ENCODE results near the gene IFIT1B.
"Not testable (repeated sequence)": the region's sequence is repeated elsewhere in the genome, so short reads cannot be mapped to it uniquely, and the experiment has no call there.

The IFIT1B gene

DNA sequence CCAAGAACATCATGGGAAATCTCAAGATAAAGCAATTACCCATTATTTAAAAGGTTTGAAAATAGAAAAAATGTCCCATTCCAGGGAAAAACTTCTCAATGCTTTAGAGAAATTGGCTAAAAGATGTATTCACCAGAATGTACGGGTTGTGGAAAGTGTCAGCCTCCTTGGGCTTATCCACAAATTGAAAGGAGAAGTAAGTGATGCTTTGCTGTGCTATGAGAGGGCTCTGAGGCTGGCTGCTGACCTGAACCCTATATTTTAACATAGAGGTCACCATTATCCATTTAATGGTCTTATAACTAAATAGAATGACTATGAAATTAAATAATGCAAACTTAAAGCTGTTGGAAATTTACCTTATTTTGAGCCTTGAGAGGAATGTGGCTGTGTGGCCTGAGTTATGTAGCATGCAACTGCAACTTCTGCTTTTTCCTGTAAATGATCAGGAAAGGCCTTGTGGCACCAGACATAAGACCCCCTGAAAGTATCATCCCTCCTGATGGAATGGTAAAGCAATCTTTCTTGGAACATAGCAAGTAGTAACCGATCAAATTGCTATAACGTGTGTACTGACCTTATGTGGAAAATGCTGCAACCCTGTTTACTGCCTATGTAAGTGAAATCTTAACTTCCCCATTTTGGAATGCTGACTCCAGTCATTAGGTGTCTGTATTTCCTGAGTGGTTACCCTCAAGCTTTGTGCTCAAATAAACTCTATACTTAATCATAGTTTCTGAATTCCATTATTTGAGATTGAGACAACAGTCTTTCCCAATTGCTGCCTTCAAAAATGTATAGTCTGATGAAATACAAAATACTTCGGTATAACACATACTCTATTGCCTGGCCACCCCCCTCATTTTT lies 6.9 kb downstream of the IFIT1B start:
- DNase-seq (ENCODE audit: low spot score) = no peak

DNA sequence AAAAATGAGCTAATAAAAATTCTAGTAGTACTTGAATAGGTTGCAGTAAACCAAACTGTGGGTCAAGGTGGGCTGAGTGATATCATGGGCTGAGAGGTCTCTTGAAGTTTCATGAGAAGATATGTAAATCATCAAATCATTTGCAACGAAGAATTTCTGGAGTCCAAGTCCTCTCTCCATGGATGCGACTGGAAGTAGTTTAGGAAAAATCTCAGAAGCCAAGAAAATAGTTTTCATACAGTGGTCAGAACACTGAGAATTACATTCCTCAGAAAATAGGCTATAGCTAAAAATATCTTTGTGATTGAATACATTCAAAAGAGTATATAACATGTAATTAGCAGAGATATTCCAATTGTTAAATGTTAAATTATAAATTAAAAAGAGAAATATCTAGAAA lies 10.9 kb downstream of the IFIT1B start:
- no peak for DNase-seq (ENCODE audit: low spot score)

DNA sequence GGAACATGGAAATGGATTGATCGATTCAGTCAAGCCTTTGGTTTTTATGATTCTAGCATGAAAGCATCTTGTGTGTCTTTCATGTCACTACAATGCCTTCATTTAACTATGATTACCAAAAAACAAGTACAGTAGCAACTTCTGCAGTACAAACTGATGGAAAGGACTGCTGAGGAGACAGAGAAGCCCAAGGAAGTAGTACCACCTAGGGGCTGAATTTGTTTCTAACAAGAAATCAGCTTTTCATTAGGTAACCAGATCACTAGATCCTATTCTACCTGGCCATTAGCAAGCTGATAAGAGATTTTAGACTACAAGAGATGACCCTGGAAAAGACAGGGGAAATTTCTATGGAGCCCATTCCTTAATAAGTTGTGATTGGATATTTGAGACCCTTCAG lies 11.4 kb downstream of the IFIT1B start:
- DNase-seq (ENCODE audit: low spot score) = peak; percentile 35

DNA sequence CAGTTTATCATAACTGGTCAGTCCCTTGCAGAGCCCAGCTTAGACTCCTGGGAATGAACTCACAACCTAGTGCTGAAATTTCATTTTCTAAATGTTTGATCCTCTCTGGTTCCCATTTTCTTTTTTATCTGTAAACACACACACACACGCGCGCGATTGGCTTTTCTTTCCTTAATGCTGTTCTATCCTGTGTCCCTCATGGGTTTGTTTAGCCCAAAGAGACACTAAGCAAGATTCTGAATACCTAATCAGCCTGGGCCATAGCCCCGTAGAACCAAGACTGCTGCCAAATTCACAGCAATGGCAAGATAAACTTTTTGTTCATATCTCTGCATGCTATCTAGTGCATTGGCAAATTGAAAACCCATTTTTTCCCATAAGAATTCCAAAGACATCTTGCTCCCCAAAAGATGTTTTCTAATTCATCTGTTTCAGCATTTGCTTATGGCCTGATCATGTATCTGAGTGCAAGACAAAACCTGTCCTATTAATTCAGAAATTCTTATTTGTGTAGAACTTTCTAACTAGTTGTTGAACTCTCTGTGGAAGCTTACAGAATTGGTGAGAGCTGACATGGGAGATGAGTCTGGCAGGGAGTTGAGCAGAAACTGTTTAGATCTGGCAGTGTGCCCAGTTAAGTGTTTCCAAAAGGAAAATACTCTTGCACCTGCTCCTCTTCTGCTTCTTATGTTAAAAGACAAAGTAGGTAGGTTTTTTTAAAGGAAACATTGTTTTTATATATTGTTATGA lies 12.8 kb downstream of the IFIT1B start:
- no peak for DNase-seq (ENCODE audit: low spot score)

DNA sequence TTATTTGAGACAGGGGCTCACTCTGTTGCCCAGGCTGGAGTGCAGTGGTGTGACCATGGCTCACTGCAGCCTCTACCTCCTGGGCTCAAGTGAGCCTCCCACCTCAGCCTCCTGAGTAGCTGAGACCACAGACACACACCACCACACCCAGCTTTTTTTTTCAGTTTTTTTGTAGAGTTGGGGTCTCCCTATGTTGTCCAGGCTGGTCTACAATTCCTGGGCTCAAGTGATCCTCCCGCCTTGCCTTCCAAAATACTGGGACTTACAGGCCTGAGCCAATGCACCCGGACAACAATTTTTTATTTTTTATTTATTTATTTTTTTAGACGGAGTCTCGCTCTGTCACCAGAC lies 13.3 kb downstream of the IFIT1B start:
- DNase-seq (ENCODE audit: low spot score) = not testable (repeated sequence)

DNA sequence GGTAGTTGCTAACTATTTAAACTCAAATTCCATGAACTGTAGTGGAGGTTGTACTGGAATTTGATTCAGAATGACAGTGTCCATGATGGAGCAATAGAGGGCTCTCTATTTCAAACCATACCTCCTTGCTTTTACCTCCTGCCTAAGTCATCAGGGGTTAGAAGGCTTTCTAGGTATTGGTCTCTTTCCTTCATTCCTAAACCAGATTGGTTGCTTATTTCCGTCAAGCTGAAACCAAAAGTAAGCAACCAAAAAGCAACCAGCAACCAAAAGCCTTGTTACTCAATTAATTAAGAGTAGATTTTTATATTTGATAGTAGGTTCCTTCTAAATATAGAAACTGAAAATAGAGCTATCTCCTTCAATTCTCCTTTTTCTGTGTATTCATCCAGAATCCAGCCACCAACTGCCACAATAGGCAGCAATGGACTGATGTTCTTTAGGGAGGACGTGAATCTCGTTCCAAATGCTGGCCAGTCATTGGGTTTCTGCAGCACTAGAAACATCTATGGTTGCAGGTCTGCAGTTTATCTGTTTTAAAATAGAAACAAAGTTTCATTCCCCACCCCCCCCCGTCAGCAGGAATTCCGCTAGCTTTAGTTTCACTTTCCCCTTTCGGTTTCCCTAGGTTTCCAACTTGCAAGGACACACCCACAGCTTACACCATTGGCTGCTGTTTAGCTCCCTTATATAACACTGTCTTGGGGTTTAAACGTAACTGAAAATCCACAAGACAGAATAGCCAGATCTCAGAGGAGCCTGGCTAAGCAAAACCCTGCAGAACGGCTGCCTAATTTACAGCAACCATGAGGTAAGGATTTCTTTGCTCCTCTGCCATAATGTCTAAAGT lies 14.3 kb downstream of the IFIT1B start, which contains the start of gene IFIT1:
Gene IFIT1 (plus strand): TSS at position 717 of the 850 bp plus-strand sequence. CDS start 90 bp downstream, at position 807.
- peak; percentile 77 for DNase-seq (ENCODE audit: low spot score)

DNA sequence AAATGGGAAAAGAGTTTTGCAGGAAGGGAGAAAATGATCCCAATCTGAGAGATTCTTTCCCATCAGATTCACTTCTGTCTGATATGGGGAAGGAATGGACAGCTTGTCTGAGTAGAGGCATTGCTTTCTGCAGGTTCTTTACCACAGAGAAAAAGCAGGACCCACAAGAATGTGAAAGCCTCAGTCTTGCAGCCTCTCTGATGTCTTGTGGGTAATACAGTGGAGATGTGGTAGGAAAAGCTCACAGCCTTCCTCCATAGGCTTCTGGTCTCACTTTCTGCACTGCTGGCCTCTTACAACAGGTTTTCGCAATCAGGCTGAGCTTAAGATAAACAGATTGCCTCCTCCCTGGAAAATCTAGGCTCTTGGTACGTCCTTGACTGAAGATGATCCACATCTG lies 15.1 kb downstream of the IFIT1B start:
- DNase-seq (ENCODE audit: low spot score) = no peak

DNA sequence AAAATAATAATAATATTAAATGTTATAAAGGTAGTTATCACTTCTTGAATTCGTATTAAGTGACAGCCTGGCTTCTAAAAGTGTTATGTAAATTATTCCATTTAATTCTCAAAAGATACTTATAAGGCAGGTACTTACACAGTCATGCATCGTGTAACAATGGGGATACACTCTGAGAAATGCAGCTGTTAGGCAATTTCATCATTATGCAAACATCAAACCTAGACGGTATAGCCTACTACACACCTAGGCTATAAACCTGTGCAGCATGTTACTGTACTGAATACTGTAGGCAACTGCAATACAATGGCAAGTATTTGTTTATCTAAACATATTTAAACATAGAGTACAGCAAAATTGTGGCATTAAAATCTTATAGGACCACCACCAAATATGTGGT lies 16.0 kb downstream of the IFIT1B start:
- no peak for DNase-seq (ENCODE audit: low spot score)

DNA sequence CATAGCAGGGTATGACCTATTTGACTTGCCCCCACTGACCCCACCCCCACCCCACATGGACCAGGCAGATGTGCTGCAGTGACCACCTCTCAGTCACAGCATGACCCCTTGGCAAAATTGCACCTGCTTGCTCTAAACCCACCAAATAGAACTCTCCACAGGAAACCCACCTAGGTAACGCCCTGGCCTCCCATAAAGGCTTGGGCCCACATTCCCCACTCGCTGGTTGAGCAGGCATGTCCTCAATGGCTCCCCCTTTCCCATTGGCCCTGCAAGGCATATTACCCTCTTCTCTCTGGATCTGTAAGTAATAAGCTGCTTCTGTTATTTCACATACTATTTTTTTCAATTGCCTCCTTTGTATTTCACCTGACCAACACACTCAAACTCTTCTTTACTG lies 17.3 kb downstream of the IFIT1B start:
- no peak for DNase-seq (ENCODE audit: low spot score)

DNA sequence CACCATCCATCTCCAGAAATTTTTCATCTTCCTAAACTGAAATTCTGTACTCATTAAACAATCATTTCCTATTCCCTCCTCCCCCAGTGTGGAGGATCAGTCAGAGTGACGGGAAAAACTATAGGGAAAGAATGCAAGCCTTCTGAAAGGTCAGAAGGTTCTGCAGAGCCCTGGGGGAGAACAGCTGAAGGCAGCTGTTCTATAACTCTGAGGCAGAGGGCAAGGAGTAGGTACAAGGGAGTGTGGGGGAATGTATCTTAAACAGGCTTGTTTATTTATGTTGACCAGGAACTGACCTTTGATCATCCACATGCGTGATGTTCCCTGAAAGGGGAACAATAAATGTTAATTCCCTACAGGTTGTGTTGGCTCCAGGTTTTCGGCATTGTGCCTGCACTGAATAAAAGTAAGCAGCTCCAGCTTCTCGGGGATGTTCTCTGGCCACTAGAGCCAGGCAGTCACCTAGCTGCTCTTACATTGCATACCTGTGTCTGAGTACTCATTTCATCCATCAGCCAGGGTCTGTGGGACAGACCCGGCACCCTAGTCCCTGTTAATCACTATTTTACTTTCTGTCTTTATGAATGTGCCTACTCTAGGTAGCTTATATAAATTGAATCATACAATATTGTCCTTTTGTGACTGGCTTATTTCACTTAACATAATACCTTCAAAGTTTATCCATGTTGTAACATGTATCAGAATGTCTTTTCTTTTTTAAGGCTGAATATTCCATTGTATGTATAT lies 20.3 kb downstream of the IFIT1B start:
- no peak for DNase-seq (ENCODE audit: low spot score)

DNA sequence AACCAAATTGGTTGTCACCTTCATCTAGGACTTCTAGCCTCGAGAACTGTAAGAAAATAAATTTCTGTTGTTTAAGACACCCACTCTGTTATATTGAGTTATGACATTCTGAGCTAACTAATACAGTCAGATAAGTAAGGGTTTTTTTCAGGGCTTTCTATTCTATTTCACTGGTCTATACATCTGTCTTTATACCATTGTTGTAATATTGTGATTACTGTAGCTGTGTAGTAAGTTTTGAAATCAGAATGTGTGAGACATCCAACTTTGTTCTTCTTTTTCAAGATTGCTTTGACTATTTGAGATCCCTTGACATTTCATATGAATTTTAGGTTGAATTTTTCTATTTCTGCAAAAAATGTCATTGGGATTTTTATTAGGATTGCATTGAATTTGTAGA lies 22.1 kb downstream of the IFIT1B start:
- no peak for DNase-seq (ENCODE audit: low spot score)

DNA sequence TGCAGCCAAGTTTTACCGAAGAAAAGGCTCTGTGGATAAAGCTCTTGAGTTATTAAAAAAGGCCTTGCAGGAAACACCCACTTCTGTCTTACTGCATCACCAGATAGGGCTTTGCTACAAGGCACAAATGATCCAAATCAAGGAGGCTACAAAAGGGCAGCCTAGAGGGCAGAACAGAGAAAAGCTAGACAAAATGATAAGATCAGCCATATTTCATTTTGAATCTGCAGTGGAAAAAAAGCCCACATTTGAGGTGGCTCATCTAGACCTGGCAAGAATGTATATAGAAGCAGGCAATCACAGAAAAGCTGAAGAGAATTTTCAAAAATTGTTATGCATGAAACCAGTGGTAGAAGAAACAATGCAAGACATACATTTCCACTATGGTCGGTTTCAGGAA lies 25.2 kb downstream of the IFIT1B start:
- no peak for DNase-seq (ENCODE audit: low spot score)

DNA sequence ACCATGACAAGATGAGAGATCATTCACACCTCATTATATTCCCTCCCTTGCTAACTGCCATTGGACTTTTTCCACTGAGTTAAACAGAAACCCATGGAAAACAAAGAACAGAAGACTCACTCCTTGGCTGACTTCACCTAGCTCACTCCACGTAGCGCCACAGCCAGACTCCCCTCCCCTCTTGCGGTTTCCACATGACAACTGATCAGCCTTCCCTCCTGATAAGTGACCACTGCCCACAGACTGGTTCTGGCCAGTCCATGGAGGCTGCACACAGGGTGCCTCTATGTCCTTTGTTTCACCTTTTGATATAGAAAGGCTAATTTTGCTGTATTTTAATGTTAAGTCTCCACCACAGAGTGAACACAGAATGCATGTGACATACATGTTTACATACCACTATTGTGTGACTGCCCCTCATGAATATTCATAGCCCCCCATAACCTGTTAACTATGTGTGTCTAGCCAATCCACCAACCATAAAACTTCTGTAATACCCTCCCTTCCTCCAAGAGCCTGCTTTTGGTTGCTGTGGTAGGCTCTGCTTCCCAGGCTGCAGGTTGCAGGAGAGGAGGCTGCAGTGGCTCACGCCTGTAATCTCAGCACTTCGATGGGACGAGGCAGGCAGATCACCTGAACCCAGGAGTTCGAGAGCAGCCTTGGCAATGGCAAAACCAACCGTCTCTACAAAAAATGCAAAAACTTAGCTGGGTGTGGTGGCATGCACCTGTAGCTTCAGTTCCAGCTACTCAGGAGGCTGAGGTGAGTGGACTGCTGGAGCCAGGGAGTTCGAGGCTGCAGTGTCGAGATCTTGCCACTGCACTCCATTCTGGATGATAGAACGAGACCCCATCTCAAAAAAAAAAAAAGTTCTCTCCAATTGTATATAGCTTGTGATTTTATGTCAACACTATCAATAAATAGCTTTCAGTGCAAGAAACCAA lies 26.5 kb downstream of the IFIT1B start:
- DNase-seq (ENCODE audit: low spot score) = no peak

DNA sequence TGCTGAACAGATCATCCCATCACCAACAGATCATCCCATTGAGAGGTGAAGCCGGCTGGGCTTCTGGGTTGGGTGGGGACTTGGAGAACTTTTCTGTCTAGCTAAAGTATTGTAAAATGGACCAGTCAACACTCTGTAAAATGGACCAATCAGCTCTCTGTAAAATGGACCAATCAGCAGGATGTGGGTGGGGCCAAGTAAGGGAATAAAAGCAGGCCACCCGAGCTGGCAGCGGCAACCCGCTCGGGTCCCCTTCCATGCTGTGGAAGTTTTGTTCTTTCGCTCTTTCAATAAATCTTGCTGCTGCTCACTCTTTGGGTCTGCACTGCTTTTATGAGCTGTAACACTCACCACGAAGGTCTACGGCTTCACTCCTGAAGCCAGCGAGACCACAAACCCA lies 28.3 kb downstream of the IFIT1B start:
- DNase-seq (ENCODE audit: low spot score) = not testable (repeated sequence)

DNA sequence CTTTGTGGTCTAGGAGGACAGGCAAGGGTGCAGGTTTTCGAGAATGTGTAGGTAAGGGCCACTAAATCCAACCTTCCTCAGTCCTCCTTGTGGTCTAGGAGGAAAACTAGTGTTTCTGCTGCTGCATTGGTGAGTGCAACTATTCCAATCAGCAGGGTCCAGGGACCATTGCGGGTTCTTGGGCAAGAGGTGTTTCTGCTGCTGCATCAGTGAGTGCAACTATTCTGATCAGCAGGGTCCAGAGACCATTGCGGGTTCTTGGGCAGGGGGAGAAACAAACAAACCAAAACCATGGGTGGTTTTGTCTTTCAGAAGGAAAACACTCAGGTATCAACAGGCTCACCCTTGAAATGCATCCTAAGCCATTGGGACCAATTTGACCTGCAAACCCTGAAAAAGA lies 29.9 kb downstream of the IFIT1B start:
- not testable (repeated sequence) for DNase-seq (ENCODE audit: low spot score)

DNA sequence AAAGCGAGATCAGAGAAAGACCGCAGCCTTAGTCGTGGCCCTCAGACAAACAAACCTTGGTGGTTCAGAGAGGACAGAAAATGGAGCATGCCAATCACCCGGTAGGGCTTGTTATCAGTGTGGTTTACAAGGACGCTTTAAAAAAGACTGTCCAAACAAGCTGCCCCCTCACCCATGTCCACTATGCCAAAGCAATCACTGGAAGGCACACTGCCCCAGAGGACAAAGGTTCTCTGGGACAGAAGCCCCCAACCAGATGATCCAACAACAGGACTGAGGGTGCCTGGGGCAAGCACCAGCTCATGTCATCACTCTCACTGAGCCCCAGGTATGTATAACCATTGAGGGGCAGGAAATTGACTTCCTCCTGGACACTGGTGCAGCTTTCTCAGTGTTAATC lies 31.4 kb downstream of the IFIT1B start:
- DNase-seq (ENCODE audit: low spot score) = not testable (repeated sequence)

DNA sequence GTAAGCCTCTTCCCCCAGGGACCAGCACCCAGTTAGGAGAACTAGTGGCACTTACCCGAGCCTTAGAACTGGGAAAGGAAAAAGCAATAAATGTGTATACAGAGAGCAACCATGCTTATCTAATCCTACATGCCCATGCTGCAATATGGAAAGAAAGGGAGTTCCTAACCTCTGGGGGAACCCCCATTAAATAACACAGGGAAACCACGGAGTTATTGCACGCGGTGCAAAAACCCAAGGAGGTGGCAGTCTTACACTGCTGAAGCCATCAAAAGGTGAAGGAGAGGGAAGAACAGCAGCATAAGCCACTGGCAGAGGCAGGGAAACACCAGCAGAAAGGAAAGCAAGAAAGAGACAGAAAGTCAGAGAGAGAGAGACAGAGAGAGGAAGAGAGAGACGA lies 32.7 kb downstream of the IFIT1B start:
- DNase-seq (ENCODE audit: low spot score) = not testable (repeated sequence)

DNA sequence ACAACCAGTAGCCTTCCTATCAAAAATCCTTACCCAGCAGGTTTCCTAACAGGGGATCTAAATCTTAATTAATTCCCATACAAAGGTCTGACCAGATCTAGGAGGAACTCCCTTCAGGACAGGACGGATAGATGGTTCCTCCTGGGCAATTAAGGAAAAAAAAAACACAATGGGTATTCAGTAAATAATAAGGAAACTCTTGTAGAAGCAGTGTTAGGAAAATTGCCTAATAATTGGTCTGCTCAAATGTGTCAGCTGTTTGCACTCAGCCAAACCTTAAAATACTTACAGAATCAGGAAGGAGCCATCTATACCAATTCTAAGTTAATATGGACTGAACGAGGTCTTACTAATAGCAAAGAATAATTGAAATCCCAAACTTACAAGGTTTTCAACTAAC lies 33.3 kb downstream of the IFIT1B start:
- not testable (repeated sequence) for DNase-seq (ENCODE audit: low spot score)

DNA sequence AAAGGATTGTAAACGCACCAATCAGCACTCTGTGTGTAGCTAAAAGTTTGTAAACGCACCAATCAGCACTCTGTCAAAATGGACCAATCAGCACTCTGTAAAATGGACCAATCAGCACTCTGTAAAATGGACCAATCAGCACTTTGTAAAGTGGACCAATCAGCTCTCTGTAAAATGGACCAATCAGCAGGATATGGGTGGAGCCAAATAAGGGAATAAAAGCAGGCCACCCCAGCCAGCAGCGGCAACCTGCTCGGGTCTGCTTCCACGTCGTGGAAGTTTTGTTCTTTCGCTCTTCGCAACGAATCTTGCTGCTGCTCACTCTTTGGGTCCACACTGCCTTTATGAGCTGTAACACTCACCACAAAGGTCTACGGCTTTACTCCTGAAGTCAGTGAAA lies 34.4 kb downstream of the IFIT1B start:
- peak; percentile 34 for DNase-seq (ENCODE audit: low spot score)

DNA sequence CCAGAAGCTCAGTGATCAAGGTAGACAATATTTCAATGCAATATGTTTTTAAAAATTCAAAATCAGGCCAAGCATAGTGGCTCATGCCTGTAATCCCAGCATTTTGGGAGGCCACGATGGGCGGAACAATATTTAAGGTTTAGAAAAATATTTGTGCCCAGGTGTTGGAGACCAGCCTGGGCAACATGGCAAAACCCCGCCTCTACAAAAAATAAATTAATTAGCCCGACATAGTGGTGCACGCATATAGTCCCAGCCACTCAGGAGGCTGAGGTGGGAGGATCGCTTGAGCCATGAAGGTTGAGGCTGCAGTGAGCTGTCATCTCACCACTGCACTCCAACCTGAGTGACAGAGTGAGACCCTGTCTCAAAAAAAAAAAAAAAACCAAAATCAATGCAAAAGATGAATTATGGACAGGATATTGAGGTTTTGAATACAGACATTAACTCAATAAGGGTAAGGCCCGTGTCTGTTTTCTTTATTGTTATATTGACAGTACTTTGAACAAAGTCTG lies 35.6 kb downstream of the IFIT1B start:
- no peak for DNase-seq (ENCODE audit: low spot score)

Data from CD4-positive, alpha-beta T cell treated with Interleukin-2 at 100 ng/mL for 4 hours (primary cell).